ENCODE measurements around the gene PIH1D2.
A peak's percentile ranks its signal among the peaks of the same experiment; 100 is the strongest.
"Not testable (repeated sequence)": the region's sequence is repeated elsewhere in the genome, so short reads cannot be mapped to it uniquely, and the experiment has no call there.

The PIH1D2 gene

DNA sequence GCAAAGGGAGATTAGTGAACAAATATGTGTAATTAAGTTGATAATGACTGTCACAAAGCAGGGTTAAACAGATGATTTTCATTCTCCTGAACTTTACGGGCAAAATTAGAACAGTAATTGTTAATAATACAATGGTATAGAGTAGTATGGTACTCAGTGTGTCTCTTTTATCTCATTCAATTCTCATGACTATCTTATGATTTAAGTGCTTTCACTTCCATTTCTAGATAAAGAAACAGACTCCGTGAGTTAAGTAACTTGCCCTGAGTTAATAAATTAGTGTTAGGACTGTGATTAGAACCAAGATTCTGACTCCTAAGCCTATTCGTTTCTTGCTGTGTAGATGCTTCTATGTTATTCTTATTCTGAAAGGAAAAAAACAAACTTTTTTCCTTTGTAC, 22.0 kb downstream of the PIH1D2 start:
- DNase-seq: no peak

DNA sequence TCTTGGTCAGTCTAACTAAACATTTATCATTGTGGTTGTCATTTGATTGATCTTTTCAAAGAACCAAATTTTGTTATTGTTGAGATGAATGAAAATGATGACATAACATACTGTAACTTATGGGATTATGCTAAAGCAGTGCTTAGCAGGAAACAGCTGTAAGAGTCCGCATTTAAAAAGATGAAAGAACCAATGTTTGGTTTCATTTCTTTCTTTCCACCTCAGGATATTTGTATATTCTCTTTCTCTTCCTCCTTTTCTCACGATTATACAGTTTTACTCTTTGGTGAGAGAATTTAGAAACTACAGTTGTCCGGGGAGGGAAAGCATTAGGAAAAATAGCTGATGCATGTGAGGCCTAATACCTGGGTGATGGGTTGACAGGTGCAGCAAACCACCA, 23.1 kb downstream of the PIH1D2 start:
- DNase-seq: no peak

DNA sequence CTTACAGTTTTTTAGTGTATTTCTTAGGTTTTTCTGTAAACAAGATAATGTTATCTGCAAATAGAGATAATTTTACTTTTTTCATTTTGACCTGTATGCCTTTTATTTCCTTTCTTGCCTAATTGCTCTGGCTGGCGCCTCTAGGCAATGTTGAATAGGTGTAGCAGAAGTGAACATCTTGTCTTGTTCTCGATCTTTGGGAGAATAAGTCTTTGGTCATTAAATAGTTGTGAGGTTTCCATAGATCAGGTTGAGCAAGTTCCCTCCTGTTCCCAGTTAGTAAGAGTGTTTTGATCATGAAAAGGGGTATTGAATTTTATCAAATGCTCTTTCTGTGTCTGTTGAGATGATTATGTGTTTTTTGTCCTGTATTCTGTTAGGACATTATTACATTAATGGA, 24.0 kb downstream of the PIH1D2 start:
- no peak for DNase-seq

DNA sequence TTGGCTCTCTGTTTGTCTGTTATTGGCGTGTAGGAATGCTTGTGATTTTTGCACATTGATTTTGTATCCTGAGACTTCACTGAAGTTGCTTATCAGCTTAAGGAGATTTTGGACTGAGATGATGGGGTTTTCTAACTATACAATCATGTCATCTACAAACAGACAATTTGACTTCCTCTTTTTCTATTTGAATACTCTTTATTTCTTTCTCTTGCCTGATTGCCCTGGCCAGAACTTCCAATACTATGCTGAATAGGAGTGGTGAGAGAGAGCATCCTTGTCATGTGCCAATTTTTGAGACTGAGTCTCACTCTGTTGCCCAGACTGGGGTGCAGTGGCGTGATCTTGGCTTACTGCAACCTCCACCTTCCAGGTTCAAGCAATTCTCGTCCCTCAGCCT, 25.6 kb downstream of the PIH1D2 start:
- not testable (repeated sequence) for DNase-seq

DNA sequence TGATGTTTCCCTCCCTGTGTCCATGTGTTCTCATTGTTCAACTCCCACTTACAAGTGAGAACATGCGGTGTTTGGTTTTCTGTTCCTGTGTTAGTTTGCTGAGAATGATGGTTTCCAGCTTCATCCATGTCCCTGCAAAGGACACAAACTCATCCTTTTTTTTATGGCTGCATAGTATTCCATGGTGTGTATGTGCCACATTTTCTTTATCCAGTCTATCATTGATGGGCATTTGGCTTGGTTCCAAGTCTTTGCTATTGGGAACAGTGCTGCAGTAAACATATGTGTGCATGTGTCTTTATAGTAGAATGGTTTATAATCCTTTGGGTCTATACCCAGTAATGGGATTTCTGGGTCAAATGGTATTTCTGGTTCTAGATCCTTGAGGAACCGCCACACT, 27.2 kb downstream of the PIH1D2 start:
- not testable (repeated sequence) for DNase-seq

DNA sequence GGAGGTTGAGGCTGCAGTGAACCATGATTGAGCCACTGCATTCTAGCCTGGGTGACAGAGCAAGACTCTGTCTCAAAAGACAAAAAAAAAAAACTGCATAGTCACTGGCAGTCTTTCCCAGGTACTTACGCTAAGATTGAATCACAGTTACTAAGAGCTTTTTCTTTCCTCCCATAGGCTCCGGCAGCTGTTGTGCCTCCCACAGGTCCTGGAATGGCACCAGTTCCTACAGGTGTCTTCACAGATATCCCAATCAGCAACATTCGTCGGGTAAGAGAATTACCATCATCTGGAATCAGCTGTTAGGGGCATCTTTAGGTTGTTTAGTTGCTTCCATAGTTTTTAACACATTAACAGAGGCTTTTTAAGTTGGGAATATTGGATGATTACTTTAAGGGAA, 28.9 kb downstream of the PIH1D2 start:
- DNase-seq: no peak

DNA sequence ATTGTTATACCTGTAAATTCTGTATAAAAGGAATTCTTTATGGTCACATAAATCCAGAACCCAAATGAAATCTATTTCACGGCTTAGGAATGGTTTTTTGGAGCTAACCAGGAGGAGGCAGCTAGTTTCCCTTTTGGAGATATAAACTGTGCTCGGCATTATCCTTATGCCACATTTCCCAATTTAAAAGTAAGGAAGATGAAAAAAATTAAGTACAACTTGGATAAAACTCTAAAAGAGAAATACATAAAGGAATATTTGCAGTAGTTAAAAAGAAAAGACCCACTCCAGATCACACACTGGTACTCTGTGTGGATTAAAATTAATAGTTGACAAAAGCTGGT, 30.9 kb downstream of the PIH1D2 start:
- DNase-seq: no peak

DNA sequence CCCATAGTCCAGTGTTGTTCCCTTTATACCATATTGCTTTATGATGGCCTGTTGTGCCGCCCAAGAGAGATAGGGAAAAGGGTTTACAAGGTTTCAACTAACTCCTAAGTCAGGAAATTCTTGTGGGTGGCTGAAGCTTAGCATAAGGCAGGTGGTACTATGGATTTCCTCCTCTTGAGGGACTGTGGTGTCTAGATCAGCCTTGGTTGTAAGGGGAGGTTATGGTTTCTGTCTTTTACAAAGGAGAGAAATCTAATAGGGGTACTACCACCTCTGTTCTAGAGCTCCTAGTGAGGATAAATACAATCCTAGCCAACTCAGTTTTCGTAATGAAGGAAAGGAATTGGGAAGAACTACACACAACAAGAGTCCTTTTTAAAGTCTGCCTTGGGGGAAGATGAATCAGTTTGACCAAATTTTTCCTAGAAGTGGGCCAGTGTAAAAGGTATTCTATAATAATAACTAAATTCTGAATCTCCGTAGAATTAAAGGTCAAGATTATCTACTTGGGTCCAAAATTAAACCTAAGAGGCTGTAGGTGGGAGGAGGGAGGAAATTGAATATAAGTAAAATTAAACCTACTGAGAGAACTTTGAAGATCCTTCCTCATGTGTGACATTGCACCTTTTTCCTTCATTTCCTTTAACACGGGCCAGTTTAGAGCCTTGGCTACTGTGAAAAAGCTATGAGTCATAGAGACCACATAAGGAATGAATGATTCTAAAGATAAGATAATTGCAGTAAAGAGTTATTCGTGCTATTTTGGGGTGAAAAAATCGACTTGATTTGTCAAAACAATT, 31.5 kb downstream of the PIH1D2 start:
- DNase-seq: no peak

DNA sequence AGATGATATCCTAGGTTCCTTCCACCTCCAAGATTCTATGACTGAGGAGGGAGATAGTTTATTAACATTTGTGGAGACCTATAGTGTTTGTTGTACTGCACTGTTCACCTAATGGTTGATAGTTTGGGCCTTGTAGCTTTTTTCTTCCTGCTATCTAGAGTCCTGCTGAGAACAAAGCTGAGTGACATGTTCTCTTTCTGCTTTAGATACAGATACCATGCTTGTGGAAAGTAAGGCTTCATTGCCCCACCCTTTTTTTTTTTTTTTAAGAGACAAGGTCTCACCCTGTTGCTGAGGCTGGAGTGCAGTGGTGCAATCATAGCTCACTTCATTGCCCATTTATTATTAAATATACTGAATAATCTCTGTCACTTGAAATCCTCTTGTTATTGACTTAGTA, 36.3 kb downstream of the PIH1D2 start:
- DNase-seq: no peak

DNA sequence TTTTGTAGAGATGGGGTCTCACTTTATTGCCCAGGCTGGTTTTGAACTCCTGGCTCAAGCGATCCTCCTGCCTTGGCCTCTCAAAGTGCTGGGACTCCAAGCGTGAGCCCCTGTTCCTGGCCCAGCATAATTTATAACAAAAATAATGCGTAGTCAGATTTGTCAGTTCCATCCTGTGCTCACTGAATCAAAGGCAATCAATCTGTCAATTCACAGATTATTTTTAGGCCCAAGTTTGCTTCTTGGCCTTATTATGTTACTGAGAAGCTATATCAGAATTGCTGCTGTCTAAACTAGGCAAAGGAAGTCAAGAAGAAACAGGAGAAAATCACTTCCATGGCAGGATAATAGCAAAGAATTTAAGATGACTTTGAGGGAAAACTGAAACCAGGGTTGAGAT, 39.9 kb downstream of the PIH1D2 start:
- DNase-seq: no peak

DNA sequence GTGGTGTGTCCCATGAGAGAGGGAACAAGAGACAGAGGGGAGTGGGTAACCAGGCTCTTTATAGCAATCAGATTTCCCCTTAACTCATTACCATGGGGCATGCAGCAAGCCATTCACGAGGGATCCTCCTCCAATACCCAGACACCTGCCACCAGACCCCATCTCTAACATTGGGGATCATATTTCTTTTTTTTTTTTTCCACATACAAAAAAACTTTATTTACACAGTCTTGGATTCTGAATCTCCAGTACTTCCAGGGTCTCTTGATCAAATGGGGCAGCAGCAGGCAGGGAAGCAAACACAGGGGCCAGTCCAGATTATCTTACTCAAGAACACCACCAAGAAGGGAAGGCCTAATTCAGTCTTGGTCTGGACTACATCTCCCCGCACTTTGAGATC, 44.4 kb downstream of the PIH1D2 start:
- DNase-seq: no peak

DNA sequence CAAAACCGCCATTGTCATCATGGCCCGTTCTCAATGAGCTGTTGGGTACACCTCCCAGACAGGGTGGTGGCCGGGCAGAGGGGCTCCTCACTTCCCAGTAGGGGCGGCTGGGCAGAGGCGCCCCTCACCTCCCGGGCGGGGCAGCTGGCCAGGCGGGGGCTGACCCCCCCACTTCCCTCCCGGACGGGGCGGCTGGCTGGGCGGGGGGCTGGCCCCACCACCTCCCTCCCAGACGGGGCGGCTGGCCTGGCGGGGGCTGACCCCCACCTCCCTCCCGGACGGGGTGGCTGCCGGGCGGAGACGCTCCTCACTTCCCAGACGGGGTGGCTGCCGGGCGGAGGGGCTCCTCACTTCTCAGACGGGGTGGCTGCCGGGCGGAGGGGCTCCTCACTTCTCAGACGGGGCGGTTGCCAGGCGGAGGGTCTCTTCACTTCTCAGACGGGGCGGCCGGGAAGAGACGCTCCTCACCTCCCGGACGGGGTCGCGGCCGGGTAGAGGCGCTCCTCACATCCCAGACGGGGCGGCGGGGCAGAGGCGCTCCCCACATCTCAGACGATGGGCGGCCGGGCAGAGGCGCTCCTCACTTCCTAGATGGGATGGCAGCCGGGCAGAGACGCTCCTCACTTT, 46.9 kb downstream of the PIH1D2 start:
- DNase-seq: not testable (repeated sequence)

DNA sequence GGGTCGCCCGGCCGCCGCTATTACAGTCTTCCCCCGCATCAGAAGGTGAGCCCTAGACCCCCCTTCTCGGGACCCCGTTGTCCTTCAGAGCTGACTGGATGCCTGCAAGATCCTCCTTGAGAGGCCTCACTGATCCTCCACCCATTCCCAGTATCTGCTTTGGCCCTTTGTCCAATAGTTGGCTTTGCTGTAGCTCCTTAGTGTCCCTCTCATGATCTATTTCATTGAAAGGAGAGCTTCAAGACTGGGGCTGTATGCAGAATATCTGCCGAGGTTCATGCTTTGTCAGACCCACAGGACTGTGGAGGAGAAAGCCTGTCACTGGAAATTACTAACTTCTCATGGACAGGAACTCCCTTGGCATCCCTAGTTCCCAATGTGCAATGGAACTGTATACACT, 48.1 kb downstream of the PIH1D2 start:
- DNase-seq: no peak

DNA sequence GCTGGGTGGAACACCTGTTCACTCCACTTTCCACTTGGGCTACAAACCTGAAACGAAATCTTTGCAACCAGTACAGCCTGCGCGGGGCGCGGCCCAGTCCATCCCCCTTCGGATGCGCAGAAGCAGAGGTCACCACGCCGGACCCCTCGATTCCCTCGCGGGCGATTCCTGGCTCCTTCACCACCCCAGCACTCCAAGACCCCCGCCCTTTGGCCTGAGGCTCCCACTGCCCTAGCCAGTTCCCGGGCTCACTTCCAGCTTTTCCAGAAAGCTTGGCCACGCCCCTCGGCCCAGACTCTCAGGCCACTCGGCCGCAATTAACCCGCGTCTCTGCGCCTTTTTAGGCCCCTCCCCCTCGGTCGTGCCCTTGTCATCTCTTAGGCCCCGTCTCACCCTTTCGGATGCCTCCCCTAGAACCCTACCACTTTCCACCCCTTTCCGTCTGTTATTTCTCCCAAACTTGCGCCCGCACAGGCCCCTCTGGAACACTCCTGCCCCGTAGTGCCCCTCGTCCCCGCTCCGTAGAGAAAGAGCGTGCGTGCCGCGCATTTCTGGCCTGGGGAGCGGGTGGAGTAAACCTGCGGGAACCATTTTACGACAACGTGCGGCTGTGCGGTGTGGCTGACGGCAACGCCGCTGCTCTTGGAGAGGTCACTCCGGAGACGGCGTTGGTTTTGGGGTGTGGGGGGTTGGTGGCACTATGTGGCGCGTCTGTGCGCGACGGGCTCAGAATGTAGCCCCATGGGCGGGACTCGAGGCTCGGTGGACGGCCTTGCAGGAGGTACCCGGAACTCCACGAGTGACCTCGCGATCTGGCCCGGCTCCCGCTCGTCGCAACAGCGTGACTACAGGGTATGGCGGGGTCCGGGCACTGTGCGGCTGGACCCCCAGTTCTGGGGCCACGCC, 48.8 kb downstream of the PIH1D2 start, which contains the start of gene DLAT:
TSS of gene DLAT (plus strand) at position 636 of the 906 bp plus-strand sequence. CDS start at position 701, 65 bp downstream.
- peak; percentile 95 for DNase-seq

DNA sequence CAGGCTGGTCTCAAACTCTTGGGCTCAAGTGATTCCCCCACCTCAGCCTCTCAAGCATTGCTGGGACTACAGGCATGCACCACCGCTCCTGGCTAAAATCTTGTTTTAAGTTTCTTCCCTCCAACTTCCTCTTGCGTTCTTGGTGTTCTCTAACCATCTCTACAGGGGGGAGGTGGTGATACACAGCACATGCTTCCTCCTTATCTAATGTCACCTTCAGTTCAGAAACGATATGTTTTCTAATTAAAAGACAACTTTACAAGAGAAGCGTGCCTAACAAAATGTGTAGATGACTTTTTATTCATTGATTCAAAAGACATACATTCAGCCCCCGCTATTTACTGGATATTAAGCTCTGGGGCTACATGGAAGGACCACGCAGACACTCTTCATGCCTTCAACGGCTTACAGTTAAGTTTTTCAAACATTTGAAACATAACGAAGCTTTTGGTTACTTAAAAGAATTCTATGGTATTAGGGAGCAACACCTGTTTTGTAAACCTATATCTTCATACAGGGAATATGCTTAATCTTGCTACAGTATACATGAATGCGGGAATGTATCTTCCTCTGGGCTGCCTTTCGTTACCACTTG, 49.5 kb downstream of the PIH1D2 start:
- DNase-seq: no peak

DNA sequence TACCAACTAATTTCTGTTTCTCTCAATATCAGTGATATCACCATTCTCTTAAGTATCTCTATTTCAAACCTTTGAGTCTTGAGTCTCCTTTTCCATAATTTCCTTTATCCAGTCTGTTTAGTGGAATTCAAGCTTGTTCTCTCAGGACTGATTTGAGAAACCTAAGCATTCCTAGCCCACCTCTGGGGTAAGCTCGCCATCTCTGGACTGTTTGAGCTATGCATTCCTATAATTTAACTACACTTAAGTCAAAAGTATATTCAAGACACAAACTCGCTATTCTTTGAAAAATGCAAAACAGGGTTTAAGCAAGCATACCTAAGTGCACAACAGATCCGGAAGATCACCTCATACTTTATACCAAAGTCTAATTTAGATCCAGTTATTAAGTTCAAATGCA, 50.7 kb downstream of the PIH1D2 start:
- no peak for DNase-seq

DNA sequence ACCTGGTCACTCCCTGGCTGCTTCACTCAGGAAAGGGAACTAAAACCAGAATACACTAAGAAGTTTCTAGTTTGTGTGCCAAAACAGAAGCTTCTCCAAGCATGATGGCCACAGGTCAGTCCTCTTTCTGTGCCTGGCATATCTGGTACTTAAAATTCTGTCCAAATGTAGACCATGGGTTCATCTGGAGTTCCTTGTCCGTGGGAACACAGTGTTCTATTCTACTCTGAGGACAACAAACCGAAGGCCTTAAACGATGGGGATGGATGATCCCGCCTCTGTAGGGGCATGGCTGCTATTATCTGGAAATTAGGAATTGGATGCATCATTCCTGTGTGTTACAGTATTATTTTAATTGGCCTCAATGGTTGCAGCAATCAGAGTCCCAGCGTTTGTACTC, 54.8 kb downstream of the PIH1D2 start:
- no peak for DNase-seq

All from activated CD8-positive, alpha-beta memory T cell treated with anti-CD3 and anti-CD28 coated beads for 24 hours (primary cell).